Neuronal stem cell (in vitro differentiated cells): ENCODE data around the gene IFITM5.

Experiments used
- DNase-seq: peaks from one replicate; pipeline ENCODE4 v3.0.0-alpha.2; 2013; ENCODE audit warnings: low spot score
- H2AFZ ChIP-seq: one replicate; pipeline ENCODE4 v1.6.1; 2013; ENCODE audit warnings: mild to moderate bottlenecking, low read length, inconsistent platforms
- H2AK5ac ChIP-seq: 2 replicates; pipeline ENCODE4 v1.6.1; 2013; ENCODE audit warnings: low read depth, mild to moderate bottlenecking, inconsistent platforms, low read length, moderate library complexity, mixed read lengths
- H2BK120ac ChIP-seq: 2 replicates; pipeline ENCODE4 v1.6.1; 2013; ENCODE audit warnings: low read depth, mild to moderate bottlenecking, inconsistent platforms, low read length, moderate library complexity, mixed read lengths
- H2BK12ac ChIP-seq: one replicate; pipeline ENCODE4 v1.6.1; 2013; ENCODE audit warnings: low read length, inconsistent platforms
- H2BK15ac ChIP-seq: 2 replicates; pipeline ENCODE4 v1.6.1; 2013; ENCODE audit warnings: mild to moderate bottlenecking, low read length, inconsistent platforms, mixed read lengths
- H2BK5ac ChIP-seq: one replicate; pipeline ENCODE4 v1.6.1; 2013; ENCODE audit warnings: inconsistent platforms, mild to moderate bottlenecking, low read length, moderate library complexity
- H3K14ac ChIP-seq: one replicate; pipeline ENCODE4 v1.6.1; 2013; ENCODE audit warnings: low read length, inconsistent platforms
- H3K18ac ChIP-seq: 2 replicates; pipeline ENCODE4 v1.6.1; 2013; ENCODE audit warnings: low read length, inconsistent platforms
- H3K23ac ChIP-seq: 2 replicates; pipeline ENCODE4 v1.6.1; 2013; ENCODE audit warnings: low read depth, mild to moderate bottlenecking, mixed read lengths, low read length, inconsistent platforms; ENCODE audit not compliant: poor library complexity
- H3K27ac ChIP-seq: replicated peaks from 3 replicates; pipeline ENCODE4 v1.5.1; 2013; ENCODE audit warnings: low read length, inconsistent platforms
- H3K27me3 ChIP-seq, 3 experiments: 2 replicates each; pipeline ENCODE4 v1.6.1; 2013; ENCODE audit warnings: low read length in 3 of 3, mild to moderate bottlenecking in 2 of 3, inconsistent platforms in 1 of 3, low read depth in 1 of 3, mixed read lengths in 1 of 3, moderate library complexity in 1 of 3; ENCODE audit not compliant: control insufficient read depth in 3 of 3, insufficient read depth in 3 of 3
- H3K36me3 ChIP-seq, 2 donors: replicated peaks in 1 of 2; 2 replicates each; pipeline ENCODE4 v1.6.1; 2013; ENCODE audit warnings: low read length in 2 of 2; ENCODE audit not compliant: control insufficient read depth in 2 of 2, insufficient read depth in 2 of 2
- H3K4ac ChIP-seq: 2 replicates; pipeline ENCODE4 v1.6.1; 2013; ENCODE audit warnings: inconsistent platforms, mild to moderate bottlenecking, low read length, moderate library complexity
- H3K4me1 ChIP-seq, 2 donors: 1 replicate in 1 of 2; 2 replicates in 1 of 2; pipeline ENCODE4 v1.6.1; 2013; ENCODE audit warnings: low read length in 2 of 2, low read depth in 1 of 2; ENCODE audit not compliant: control insufficient read depth in 2 of 2, insufficient read depth in 1 of 2
- H3K4me2 ChIP-seq: one replicate; pipeline ENCODE4 v1.6.1; 2013; ENCODE audit warnings: mild to moderate bottlenecking, low read length, inconsistent platforms; ENCODE audit not compliant: insufficient read depth, poor library complexity, severe bottlenecking
- H3K4me3 ChIP-seq, 2 donors: 2 replicates each; pipeline ENCODE4 v1.5.1; 2013; ENCODE audit warnings: low read length in 2 of 2, mild to moderate bottlenecking in 2 of 2, inconsistent platforms in 1 of 2, moderate library complexity in 1 of 2
- H3K79me1 ChIP-seq: one replicate; pipeline ENCODE4 v1.6.1; 2013; ENCODE audit warnings: low read depth, mild to moderate bottlenecking, inconsistent platforms, low read length, moderate library complexity
- H3K9ac ChIP-seq: one replicate; pipeline ENCODE4 v1.6.1; 2013; ENCODE audit warnings: mild to moderate bottlenecking, low read depth, low read length, inconsistent platforms; ENCODE audit not compliant: poor library complexity
- H3K9me3 ChIP-seq, 2 donors: replicated peaks in 1 of 2; 2 replicates each; pipeline versions ENCODE3 to v1.6.1; 2013; ENCODE audit warnings: low read length in 2 of 2, mild to moderate bottlenecking in 2 of 2, inconsistent platforms in 1 of 2, low read depth in 1 of 2, mixed read lengths in 1 of 2, moderate library complexity in 1 of 2; ENCODE audit not compliant: control insufficient read depth in 2 of 2, insufficient read depth in 1 of 2
- H4K8ac ChIP-seq: one replicate; pipeline ENCODE4 v1.6.1; 2013; ENCODE audit warnings: low read depth, mild to moderate bottlenecking, inconsistent platforms, low read length, moderate library complexity
- H4K91ac ChIP-seq: one replicate; pipeline ENCODE4 v1.6.1; 2013; ENCODE audit warnings: low read length, low read depth, mild to moderate bottlenecking, inconsistent platforms; ENCODE audit not compliant: poor library complexity
- WGBS, 2 donors: extraction: QIAGEN DNeasy Blood & Tissue Kit; methylation state at CpG; one replicate each; pipeline ENCODE4 v1.1.7; 2013; ENCODE audit warnings: missing lambda C conversion rate in 2 of 2, mixed read lengths in 1 of 2; ENCODE audit not compliant: insufficient read length in 2 of 2, insufficient replicate concordance in 1 of 2; ENCODE audit errors: extremely low coverage in 2 of 2; 5-methylcytosine and 5-hydroxymethylcytosine counted together

IFITM5 gene

GRCh38 chr11:267491-267994 lies 31.8 kb downstream of the IFITM5 start:
- peak overlapping the region; percentile 4 for H3K18ac ChIP-seq
- H3K27me3 ChIP-seq = no peaks in the 10 kb centered on the region
- H2BK5ac ChIP-seq = no peak overlapping the region
- peak overlapping the region; percentile 10 for H2BK15ac ChIP-seq
- H4K8ac ChIP-seq = no peak overlapping the region
- H3K79me1 ChIP-seq = no peaks in the 10 kb centered on the region
- H3K4me2 ChIP-seq = no peak overlapping the region
- peaks cover 0 to 5% of the 10 kb centered on the region in 2 donors for H3K4me1 ChIP-seq
- H3K4ac ChIP-seq = no peak overlapping the region
- no peaks in the 10 kb centered on the region for H3K36me3 ChIP-seq
- H3K4me3 ChIP-seq = no peak overlapping the region
- no peak for DNase-seq
- no peak overlapping the region for H2BK12ac ChIP-seq
- WGBS, 2 donors = no CpG with 5 or more reads among the region's 18 CpGs
- peak overlapping the region; percentile 34 for H2AK5ac ChIP-seq
- H4K91ac ChIP-seq = no peak overlapping the region
- H3K9ac ChIP-seq = no peak overlapping the region
- peak overlapping the region; percentile 56 for H2AFZ ChIP-seq
- peak overlapping the region; percentile 47 for H3K14ac ChIP-seq
- H3K27ac ChIP-seq = no peak overlapping the region
- H2BK120ac ChIP-seq = no peak overlapping the region
- H3K9me3 ChIP-seq = peaks cover 3 to 4% of the 10 kb centered on the region in 2 donors
- H3K23ac ChIP-seq = peak overlapping the region; percentile 95

- Histone ChIP-seq H3K27me3 (no peaks in the 10 kb centered on the region), H3K4me1 (peaks cover 0 to 5% of the 10 kb centered on the region in 2 donors), H3K4me2 (no peak overlapping the region), H2AK5ac (no peak overlapping the region), H3K18ac (no peak overlapping the region), H3K9me3 (peaks cover 4 to 6% of the 10 kb centered on the region in 2 donors), H2BK12ac (no peak overlapping the region), H3K79me1 (no peaks in the 10 kb centered on the region), H3K27ac (no peak overlapping the region), H2BK15ac (no peak overlapping the region), H2BK120ac (no peak overlapping the region), H3K4ac (no peak overlapping the region), H3K14ac (no peak overlapping the region), H4K91ac (no peak overlapping the region), H4K8ac (no peak overlapping the region), H2AFZ (no peak overlapping the region), H3K4me3 (no peak overlapping the region), H3K36me3 (no peaks in the 10 kb centered on the region), H3K23ac (no peak overlapping the region), H2BK5ac (no peak overlapping the region), H3K9ac (no peak overlapping the region)
- no peak for DNase-seq
- no CpG with 5 or more reads among the region's 13 CpGs for WGBS, 2 donors
These were observed 32.5 kb downstream of the IFITM5 start for GRCh38 chr11:266676-267439.

- no peak overlapping the region for H2BK120ac ChIP-seq
- H3K27me3 ChIP-seq = no peaks in the 10 kb centered on the region
These were observed 37.7 kb downstream of the IFITM5 start for GRCh38 chr11:261624-262023.

GRCh38 chr11:259413-259812 lies 39.9 kb downstream of the IFITM5 start:
- Histone ChIP-seq H4K8ac (no peak overlapping the region), H3K79me1 (no peaks in the 10 kb centered on the region), H3K23ac (no peak overlapping the region), H3K4me3 (no peak overlapping the region), H3K27ac (no peak overlapping the region), H3K9me3 (peaks cover 0 to 5% of the 10 kb centered on the region in 2 donors), H2BK12ac (no peak overlapping the region), H3K18ac (no peak overlapping the region), H3K4me2 (no peak overlapping the region), H3K36me3 (no peaks in the 10 kb centered on the region), H3K14ac (no peak overlapping the region), H3K9ac (no peak overlapping the region), H3K4me1 (no peaks in the 10 kb centered on the region), H2AFZ (no peak overlapping the region), H4K91ac (no peak overlapping the region), H2BK15ac (no peak overlapping the region), H2AK5ac (no peak overlapping the region), H2BK5ac (no peak overlapping the region), H2BK120ac (no peak overlapping the region), H3K27me3 (no peaks in the 10 kb centered on the region), H3K4ac (no peak overlapping the region)
- no peak for DNase-seq
- no CpG with 5 or more reads among the region's 10 CpGs for WGBS, 2 donors

More at GRCh38 chr11:261624-262023, 37.7 kb downstream of the IFITM5 start:
- no peak overlapping the region for H3K27ac ChIP-seq
- H3K9ac ChIP-seq = no peak overlapping the region
- no peak overlapping the region for H2BK12ac ChIP-seq
- no peak overlapping the region for H3K4me2 ChIP-seq
- whole genome bisulfite sequencing, 2 donors = no CpG with 5 or more reads among the region's 4 CpGs
- H3K4ac ChIP-seq = no peak overlapping the region
- no peak overlapping the region for H2AK5ac ChIP-seq
- H3K18ac ChIP-seq = no peak overlapping the region
- no peak overlapping the region for H4K8ac ChIP-seq
- H3K14ac ChIP-seq = no peak overlapping the region
- H3K4me3 ChIP-seq = no peak overlapping the region
- H3K23ac ChIP-seq = no peak overlapping the region
- H4K91ac ChIP-seq = no peak overlapping the region
- no peaks in the 10 kb centered on the region for H3K79me1 ChIP-seq
- DNase-seq = no peak
- no peaks in the 10 kb centered on the region for H3K4me1 ChIP-seq
- H3K36me3 ChIP-seq = no peaks in the 10 kb centered on the region
- H3K9me3 ChIP-seq = peaks cover 0 to 5% of the 10 kb centered on the region in 2 donors
- no peak overlapping the region for H2BK15ac ChIP-seq
- H2AFZ ChIP-seq = no peak overlapping the region
- H2BK5ac ChIP-seq = no peak overlapping the region
